GM23338 (cell line): ENCODE data around the gene RAD18. TPM values are rescaled to one million over a fixed set of nuclear protein-coding genes. Genes with fewer than 3 reads are reported as not detected.

Source experiments
- ATAC-seq: fragments of 200-7000 bp; cut with Tn5 transposase; 3 replicates; pipeline ENCODE4 v1.9.1; 2020
- DNase-seq: peaks from one replicate; pipeline ENCODE4 v3.0.0-alpha.2; 2015; ENCODE audit warnings: low spot score
- H2AFZ ChIP-seq: fragments of 200-600 bp; sonication (generic); 2 replicates; pipeline ENCODE4 v1.8.0; 2016; ENCODE audit warnings: antibody characterized with exemption, mild to moderate bottlenecking, moderate library complexity
- H3F3A ChIP-seq: fragments of 200-600 bp; sonication (generic); replicated peaks from 2 replicates; pipeline ENCODE4 v1.8.0; 2017; ENCODE audit warnings: antibody characterized with exemption, mixed run types, low read depth
- H3K27ac ChIP-seq: fragments of 200-600 bp; sonication (generic); 2 replicates; pipeline ENCODE4 v1.6.1; 2016; ENCODE audit warnings: low read depth
- H3K27me3 ChIP-seq: fragments of 200-600 bp; sonication (generic); 2 replicates; pipeline ENCODE4 v1.8.0; 2016; ENCODE audit warnings: mild to moderate bottlenecking, mixed run types, moderate library complexity; ENCODE audit not compliant: insufficient read depth
- H3K36me3 ChIP-seq: fragments of 200-600 bp; sonication (generic); 2 replicates; pipeline ENCODE4 v1.8.0; 2016; ENCODE audit warnings: mild to moderate bottlenecking; ENCODE audit not compliant: insufficient read depth
- H3K4me1 ChIP-seq: fragments of 200-600 bp; sonication (generic); 2 replicates; pipeline ENCODE4 v1.8.0; 2016; ENCODE audit warnings: mild to moderate bottlenecking, moderate library complexity; ENCODE audit not compliant: insufficient read depth
- H3K4me2 ChIP-seq: fragments of 200-600 bp; sonication (generic); 2 replicates; pipeline ENCODE4 v1.7.1; 2017; ENCODE audit warnings: mixed run types
- H3K4me3 ChIP-seq: fragments of 200-600 bp; sonication (generic); 2 replicates; pipeline ENCODE4 v1.6.1; 2016; ENCODE audit warnings: mixed run types
- H3K79me2 ChIP-seq: fragments of 200-600 bp; sonication (generic); replicated peaks from 2 replicates; pipeline ENCODE4 v1.8.0; 2017; ENCODE audit warnings: mild to moderate bottlenecking; ENCODE audit not compliant: insufficient read depth
- H3K9me2 ChIP-seq: fragments of 200-600 bp; sonication (generic); 2 replicates; pipeline ENCODE4 v1.8.0; 2017; ENCODE audit not compliant: insufficient read depth
- H4K20me1 ChIP-seq: fragments of 200-600 bp; sonication (generic); replicated peaks from 2 replicates; pipeline ENCODE4 v1.8.0; 2017; ENCODE audit warnings: mild to moderate bottlenecking; ENCODE audit not compliant: insufficient read depth
- H3K27ac Mint-ChIP-seq: 2 replicates; pipeline ENCODE4 v1.8.0; 2020; ENCODE audit warnings: inconsistent platforms, mild to moderate bottlenecking, moderate library complexity, mixed read lengths
- H3K27me3 Mint-ChIP-seq: 3 replicates; pipeline ENCODE4 v1.8.0; 2022; ENCODE audit warnings: low read depth, mild to moderate bottlenecking, moderate library complexity, mixed read lengths, inconsistent platforms; ENCODE audit not compliant: insufficient read depth, poor library complexity
- H3K36me3 Mint-ChIP-seq: 3 replicates; pipeline ENCODE4 v1.8.0; 2021; ENCODE audit warnings: low read depth, mild to moderate bottlenecking, inconsistent platforms, moderate library complexity, mixed read lengths
- H3K4me1 Mint-ChIP-seq: 3 replicates; pipeline ENCODE4 v1.8.0; 2020; ENCODE audit warnings: mild to moderate bottlenecking, inconsistent platforms, mixed read lengths
- H3K4me3 Mint-ChIP-seq: 3 replicates; pipeline ENCODE4 v1.8.0; 2021; ENCODE audit warnings: moderate library complexity, mild to moderate bottlenecking, inconsistent platforms, mixed read lengths
- H3K9me3 Mint-ChIP-seq: 3 replicates; pipeline ENCODE4 v1.8.0; 2020; ENCODE audit warnings: moderate library complexity, mild to moderate bottlenecking, inconsistent platforms, mixed read lengths
- CREB1 ChIP-seq: fragments of 250-450 bp; sonication (Bioruptor Pico); IDR thresholded peaks from 2 replicates; pipeline ENCODE4 v1.5.0; 2020; ENCODE audit warnings: low read depth, mild to moderate bottlenecking, moderate library complexity
- CTCF ChIP-seq, 2 experiments: fragments of 200-600 bp in 1 of 2; sonication (generic) in 1 of 2; conservative IDR thresholded peaks; 2 replicates each; pipeline versions ENCODE4 v1.5.1 to v1.6.1; 2016 to 2017; ENCODE audit warnings: antibody characterized with exemption in 2 of 2, low read depth in 2 of 2, mild to moderate bottlenecking in 2 of 2, moderate library complexity in 1 of 2
- ETS1 ChIP-seq: IDR thresholded peaks from 2 replicates; pipeline ENCODE4 v1.6.1; 2016; ENCODE audit warnings: antibody characterized with exemption
- EZH2phosphoT487 ChIP-seq: fragments of 200-600 bp; sonication (generic); IDR thresholded peaks from one replicate; pipeline ENCODE4 v1.8.1; 2018; ENCODE audit warnings: antibody characterized with exemption; ENCODE audit not compliant: unreplicated experiment
- NANOG ChIP-seq: IDR thresholded peaks from 2 replicates; pipeline ENCODE4 v1.6.1; 2016; ENCODE audit warnings: antibody characterized with exemption, borderline replicate concordance
- POLR2AphosphoS5 ChIP-seq: IDR thresholded peaks from 2 replicates; pipeline ENCODE4 v1.6.1; 2016; ENCODE audit warnings: antibody characterized with exemption, low read depth
- REST ChIP-seq: IDR thresholded peaks from one replicate; pipeline ENCODE4 v1.6.1; 2018; ENCODE audit warnings: antibody characterized with exemption; ENCODE audit not compliant: unreplicated experiment
- STAT1 ChIP-seq: IDR thresholded peaks from one replicate; pipeline ENCODE4 v1.6.1; 2016; ENCODE audit warnings: antibody characterized with exemption; ENCODE audit not compliant: unreplicated experiment
- ZNF114 ChIP-seq: fragments of 250-450 bp; sonication (Bioruptor Pico); IDR thresholded peaks from 2 replicates; pipeline ENCODE4 v1.5.0; 2020; ENCODE audit warnings: mild to moderate bottlenecking, moderate library complexity
- ZNF331 ChIP-seq: fragments of 250-450 bp; sonication (Bioruptor Pico); IDR thresholded peaks from 2 replicates; pipeline ENCODE4 v1.5.0; 2020; ENCODE audit warnings: low read depth, mild to moderate bottlenecking, moderate library complexity
- ZNF462 ChIP-seq: fragments of 250-450 bp; sonication (Bioruptor Pico); IDR thresholded peaks from 2 replicates; pipeline ENCODE4 v1.5.0; 2020; ENCODE audit warnings: mild to moderate bottlenecking, moderate library complexity
- polyA plus RNA-seq: library from polyadenylated mRNA; unstranded; fragments of >200 nt; fragmentation: Nextera tagmentation; extraction: Ambion mirVana; gene quantifications from 2 replicates; pipeline ENCODE4 v1.2.1, GENCODE V29; 2016
- total RNA-seq: library from RNA; depleted of rRNA; stranded (reverse); fragments of >200 nt; shearing (Covaris generic); gene quantifications from 2 replicates; pipeline ENCODE4 v1.2.3, GENCODE V29; 2014

RAD18 gene
- total and polyA plus RNA-seq, 2 experiments from 2014 or later = 25.4 to 40.1 TPM

- Histone ChIP-seq H3K27ac (no peak overlapping the region), H2AFZ (no peak overlapping the region), H3F3A (no peaks in the 10 kb centered on the region), H3K9me2 (no peaks in the 10 kb centered on the region), H4K20me1 (peaks cover 4% of the 10 kb centered on the region), H3K4me3 (no peak overlapping the region), H3K4me1 (no peaks in the 10 kb centered on the region), H3K36me3 (peaks cover 37% of the 10 kb centered on the region; the same call in 1 of the 2 replicates), H3K4me2 (no peak overlapping the region), H3K79me2 (no peaks in the 10 kb centered on the region), H3K27me3 (no peaks in the 10 kb centered on the region)
- no peak for DNase-seq
- no peak overlapping the region for H3K27ac Mint-ChIP-seq
- no peak for ATAC-seq
- H3K4me3 Mint-ChIP-seq = no peak overlapping the region
- TF ChIP-seq ZNF462 (CRISPR knock-in tag) (no peak), ETS1 (no peak), POLR2AphosphoS5 (no peak), STAT1 (no peak), NANOG (no peak), CREB1 (CRISPR knock-in tag) (no peak), ZNF114 (CRISPR knock-in tag) (no peak), EZH2phosphoT487 (no peak), CTCF (conservative IDR thresholded peaks at IDR 0.05; ENCODE audit: low read depth in 2 of 2) (no peak), REST (no peak), ZNF331 (CRISPR knock-in tag) (no peak)
- H3K4me1 Mint-ChIP-seq = no peaks in the 10 kb centered on the region
- 0 out of 3 replicates have a peak, but pooled peaks cover 4% of the 10 kb centered on the region for H3K9me3 Mint-ChIP-seq
- H3K27me3 Mint-ChIP-seq = no peaks in the 10 kb centered on the region
- peaks cover 60% of the 10 kb centered on the region for H3K36me3 Mint-ChIP-seq
Measured at GRCh38 chr3:8942746-8943488, 20.4 kb downstream of the RAD18 start.
